Testis (tissue), 3 donors: ENCODE results near the gene KATNAL2. TPM values are rescaled to one million over a fixed set of nuclear protein-coding genes. Genes with fewer than 3 reads are reported as not detected.

ENCODE experiments used
- DNase-seq: peaks from one replicate; pipeline ENCODE4 v3.0.0-alpha.2; 2019
- H3K27ac ChIP-seq, 2 donors: fragments of 200-600 bp; sonication (generic); one replicate each; pipeline ENCODE4 v1.5.1; 2019
- H3K27me3 ChIP-seq: fragments of 200-600 bp; sonication (generic); one replicate; pipeline ENCODE4 v1.5.1; 2019
- H3K36me3 ChIP-seq: fragments of 200-600 bp; sonication (generic); one replicate; pipeline ENCODE4 v1.5.1; 2017; ENCODE audit warnings: low read depth; ENCODE audit errors: missing control alignments
- H3K4me1 ChIP-seq: fragments of 200-600 bp; sonication (generic); one replicate; pipeline ENCODE4 v1.5.1; 2019
- H3K4me3 ChIP-seq, 2 donors: fragments of 200-600 bp; sonication (generic); one replicate each; pipeline ENCODE4 v1.5.1; 2017 to 2019
- H3K9me3 ChIP-seq: fragments of 200-600 bp; sonication (generic); one replicate; pipeline ENCODE4 v1.5.1; 2017
- POLR2A ChIP-seq: fragments of 450-650 bp; IDR thresholded peaks from one replicate; pipeline ENCODE4 v1.6.1; 2017; ENCODE audit warnings: antibody characterized with exemption, mild to moderate bottlenecking, moderate library complexity
- WGBS, 2 donors: methylation state at CpG; one replicate each; pipeline ENCODE4 v1.1.5; 2018; 5-methylcytosine and 5-hydroxymethylcytosine counted together
- intact Hi-C: fragments of 100-400 bp; cut with DNase I; formaldehyde crosslinking; loops from one replicate; pipeline ENCODE4 v1.15.1; 2023; ENCODE audit warnings: low total_unique reads
- polyA plus RNA-seq: library from polyadenylated mRNA; stranded (reverse); fragments of 350-450 nt; fragmentation: Illumina TruSeq; extraction: RNeasy Lipid Tissue Mini Kit (QIAGEN cat#74804); gene quantifications from one replicate; pipeline ENCODE4 v1.2.3, GENCODE V29; 2014; ENCODE audit warnings: low read depth, low replicate concordance; ENCODE audit not compliant: insufficient read depth
- total RNA-seq, 2 donors: library from RNA; depleted of rRNA; stranded (reverse); fragments of >200 nt; gene quantifications; one replicate each; pipeline ENCODE4 v1.2.3, GENCODE V29; 2016
- TF ChIP-seq, protein P1 (sequence below), 3 experiments: fragments of 450-650 bp in 2 of 3; fragments of 200-600 bp in 1 of 3; sonication (generic) in 1 of 3; IDR thresholded peaks; one replicate each; pipeline ENCODE4 v1.5.1; 2016 to 2019; ENCODE audit warnings: antibody characterized with exemption in 3 of 3, mild to moderate bottlenecking in 2 of 3, moderate library complexity in 1 of 3

The KATNAL2 gene
- total and polyA plus RNA-seq, 3 donors from 2014 or later = 17.5 to 36.8 (median 36.2) TPM

DNA sequence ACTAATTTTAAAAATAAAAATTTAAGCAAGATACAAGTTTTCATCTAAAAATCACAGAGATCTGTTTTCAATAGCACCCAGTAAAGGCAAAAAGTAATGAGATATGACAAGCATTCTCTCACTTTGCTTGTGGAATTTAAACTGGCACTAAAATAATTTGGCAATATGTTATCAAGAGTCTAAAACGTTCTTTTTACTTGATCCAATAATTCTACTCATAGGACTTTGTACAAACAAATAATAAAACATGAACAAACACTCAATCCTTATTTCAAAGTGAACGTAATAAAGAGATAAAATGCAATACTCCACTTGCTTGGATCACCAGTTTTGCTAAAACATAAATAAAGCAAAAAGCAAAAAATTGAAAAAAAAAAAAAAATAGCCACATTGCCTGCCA, 30.5 kb upstream of the KATNAL2 start:
- 52 to 64% methylated on average over 2 of the region's 2 CpGs for WGBS, 2 donors
- Histone ChIP-seq H3K9me3 (no peaks in the 10 kb centered on the region), H3K27me3 (no peaks in the 10 kb centered on the region), H3K27ac (no peak overlapping the region), H3K36me3 (no peaks in the 10 kb centered on the region), H3K4me3 (no peak overlapping the region), H3K4me1 (no peaks in the 10 kb centered on the region)
- intact Hi-C loops = no loop called here
- DNase-seq = no peak
- TF ChIP-seq, protein P1, sequence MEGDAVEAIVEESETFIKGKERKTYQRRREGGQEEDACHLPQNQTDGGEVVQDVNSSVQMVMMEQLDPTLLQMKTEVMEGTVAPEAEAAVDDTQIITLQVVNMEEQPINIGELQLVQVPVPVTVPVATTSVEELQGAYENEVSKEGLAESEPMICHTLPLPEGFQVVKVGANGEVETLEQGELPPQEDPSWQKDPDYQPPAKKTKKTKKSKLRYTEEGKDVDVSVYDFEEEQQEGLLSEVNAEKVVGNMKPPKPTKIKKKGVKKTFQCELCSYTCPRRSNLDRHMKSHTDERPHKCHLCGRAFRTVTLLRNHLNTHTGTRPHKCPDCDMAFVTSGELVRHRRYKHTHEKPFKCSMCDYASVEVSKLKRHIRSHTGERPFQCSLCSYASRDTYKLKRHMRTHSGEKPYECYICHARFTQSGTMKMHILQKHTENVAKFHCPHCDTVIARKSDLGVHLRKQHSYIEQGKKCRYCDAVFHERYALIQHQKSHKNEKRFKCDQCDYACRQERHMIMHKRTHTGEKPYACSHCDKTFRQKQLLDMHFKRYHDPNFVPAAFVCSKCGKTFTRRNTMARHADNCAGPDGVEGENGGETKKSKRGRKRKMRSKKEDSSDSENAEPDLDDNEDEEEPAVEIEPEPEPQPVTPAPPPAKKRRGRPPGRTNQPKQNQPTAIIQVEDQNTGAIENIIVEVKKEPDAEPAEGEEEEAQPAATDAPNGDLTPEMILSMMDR (IDR thresholded peaks at IDR 0.05) = no peak
- TF ChIP-seq POLR2A = no peak

DNA sequence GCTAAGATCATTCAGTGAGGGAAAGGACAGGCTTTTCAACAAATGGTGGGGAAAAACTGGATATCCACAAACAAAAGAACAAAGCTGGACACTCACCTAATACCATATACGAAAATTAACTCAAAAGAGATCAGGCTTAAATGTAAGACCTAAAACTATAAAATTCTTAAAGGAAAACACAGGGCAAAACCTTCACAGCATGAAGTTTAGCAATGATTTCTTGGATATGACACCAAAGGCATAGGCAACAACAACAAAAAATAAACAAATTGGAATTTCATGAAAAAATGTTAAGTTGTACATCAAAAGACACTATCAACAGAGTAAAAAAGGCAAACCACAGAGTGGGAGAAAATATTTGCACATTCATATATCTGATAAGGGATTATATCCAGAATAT, 28.4 kb upstream of the KATNAL2 start:
- TF ChIP-seq, protein P1 (IDR thresholded peaks at IDR 0.05) = no peak
- TF ChIP-seq POLR2A = no peak
- intact Hi-C loops = no loop called here
- Histone ChIP-seq H3K4me1 (peaks cover 3% of the 10 kb centered on the region), H3K4me3 (no peak overlapping the region), H3K27me3 (no peaks in the 10 kb centered on the region), H3K36me3 (no peaks in the 10 kb centered on the region), H3K27ac (no peak overlapping the region), H3K9me3 (no peaks in the 10 kb centered on the region)
- no peak for DNase-seq
- 100% methylated on average over 1 of the region's 1 CpG for WGBS, 2 donors

DNA sequence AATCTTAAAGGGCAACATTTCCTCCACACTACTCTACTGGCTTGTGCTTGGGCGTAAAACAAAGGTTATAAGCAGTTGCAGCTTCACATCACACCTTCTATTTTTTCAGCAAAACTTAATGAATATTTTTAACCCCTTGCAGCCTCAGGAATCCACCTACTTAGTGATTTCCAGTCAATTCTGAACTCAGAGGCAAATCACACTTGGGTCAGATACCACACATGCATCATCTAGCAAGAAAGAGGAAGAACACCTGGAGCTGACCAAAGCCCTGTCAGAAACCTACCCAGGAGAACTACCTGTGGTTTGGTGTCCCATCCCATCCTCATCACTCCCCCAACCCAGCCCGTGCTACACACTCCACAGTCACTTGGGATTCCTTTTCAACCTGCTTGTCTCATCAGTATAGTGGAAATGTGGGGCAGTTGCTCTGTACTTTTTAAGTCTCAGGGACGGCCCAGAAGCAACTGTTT, 25.6 kb upstream of the KATNAL2 start:
- Histone ChIP-seq H3K27ac (no peak overlapping the region), H3K36me3 (no peaks in the 10 kb centered on the region), H3K4me3 (no peak overlapping the region), H3K9me3 (no peaks in the 10 kb centered on the region), H3K27me3 (no peaks in the 10 kb centered on the region), H3K4me1 (peaks cover 3% of the 10 kb centered on the region)
- intact Hi-C loops = no loop called here
- WGBS, 2 donors = 81 to 91% methylated on average over 3 of the region's 3 CpGs
- no peak for TF ChIP-seq POLR2A
- DNase-seq = no peak

DNA sequence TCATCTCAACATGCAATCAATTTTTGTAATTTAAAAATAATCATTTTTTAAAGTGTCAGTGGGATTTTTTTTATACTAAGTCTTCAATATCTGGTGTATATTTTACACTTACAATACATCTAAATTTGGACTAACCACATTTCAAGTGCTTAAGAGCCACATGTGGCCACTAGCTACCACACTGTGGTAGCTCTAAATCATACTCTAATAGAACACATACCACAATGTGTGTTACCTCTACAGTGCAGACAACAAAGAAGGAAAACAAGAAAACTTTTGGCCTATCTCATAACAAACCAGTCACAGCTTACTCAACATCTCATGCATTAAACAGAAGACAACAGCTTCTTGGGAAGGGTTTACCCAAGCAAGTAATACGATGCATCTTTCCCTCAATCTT, 24.6 kb upstream of the KATNAL2 start:
- WGBS, 2 donors = 95 to 97% methylated on average over 1 of the region's 1 CpG
- Histone ChIP-seq H3K4me3 (no peak overlapping the region), H3K36me3 (no peaks in the 10 kb centered on the region), H3K4me1 (peaks cover 3% of the 10 kb centered on the region), H3K27me3 (no peaks in the 10 kb centered on the region), H3K9me3 (no peaks in the 10 kb centered on the region), H3K27ac (no peak overlapping the region)
- DNase-seq = no peak
- intact Hi-C loops = no loop called here
- TF ChIP-seq, protein P1 (IDR thresholded peaks at IDR 0.05) = no peak
- TF ChIP-seq POLR2A = no peak

DNA sequence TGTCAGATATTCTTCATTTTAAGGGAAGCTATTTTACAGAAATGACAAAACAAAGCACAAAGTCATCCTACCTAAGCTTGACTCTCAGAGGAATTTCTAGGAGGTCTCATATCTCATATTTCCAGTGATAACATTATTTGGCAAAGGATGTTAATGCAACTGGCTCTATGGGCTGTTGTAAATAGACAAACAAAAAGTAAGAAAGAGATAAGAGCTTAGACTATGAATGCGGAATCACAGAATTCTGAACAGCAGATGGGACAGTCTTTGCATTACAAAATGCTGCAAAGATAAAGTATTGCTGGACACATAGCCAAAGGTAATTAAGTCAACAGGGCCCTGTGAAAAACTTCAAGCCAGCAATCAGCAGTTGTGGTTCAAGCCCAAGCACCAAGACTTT, 24.0 kb upstream of the KATNAL2 start:
- no peak for TF ChIP-seq POLR2A
- TF ChIP-seq, protein P1 (IDR thresholded peaks at IDR 0.05) = no peak
- Histone ChIP-seq H3K27me3 (no peaks in the 10 kb centered on the region), H3K4me1 (peaks cover 3% of the 10 kb centered on the region), H3K9me3 (no peaks in the 10 kb centered on the region), H3K36me3 (no peaks in the 10 kb centered on the region), H3K4me3 (no peak overlapping the region), H3K27ac (no peak overlapping the region)
- 81 to 84% methylated on average over 1 of the region's 1 CpG for WGBS, 2 donors
- DNase-seq = no peak
- intact Hi-C loops = no loop called here
